HepG2 (cell line): ENCODE measurements around the gene PRKCZ. TPM values are rescaled to one million over a fixed set of nuclear protein-coding genes. Genes with fewer than 3 reads are reported as not detected.

Experiments used
- BRCA1 ChIP-seq: sonication (generic); formaldehyde crosslinking; IDR thresholded peaks from 2 replicates; pipeline ENCODE4 v1.4.0; 2020; ENCODE audit warnings: missing genetic modification reagents
- ETV6 ChIP-seq: sonication (generic); formaldehyde crosslinking; conservative IDR thresholded peaks from 2 replicates; pipeline ENCODE4 v1.4.0; 2020; ENCODE audit warnings: missing genetic modification reagents
- FOSL1 ChIP-seq: sonication (generic); formaldehyde crosslinking; IDR thresholded peaks from 2 replicates; pipeline ENCODE4 v1.9.0; 2021; ENCODE audit warnings: missing genetic modification reagents, borderline replicate concordance
- GATAD1 ChIP-seq: IDR thresholded peaks from 2 replicates; pipeline ENCODE4 v1.6.1; 2016; ENCODE audit warnings: missing genetic modification reagents, missing compliant biosample characterization
- HNRNPLL ChIP-seq: fragments of 200-400 bp; formaldehyde crosslinking; IDR thresholded peaks from 2 replicates; pipeline ENCODE4 v1.6.1; 2017; ENCODE audit warnings: mild to moderate bottlenecking, low read depth, low read length; ENCODE audit not compliant: poor library complexity, severe bottlenecking
- HOXA7 ChIP-seq: sonication (generic); formaldehyde crosslinking; IDR thresholded peaks from 2 replicates; pipeline ENCODE4 v1.8.1; 2022; ENCODE audit warnings: mild to moderate bottlenecking, missing genetic modification reagents, moderate library complexity
- JUNB ChIP-seq: sonication (generic); formaldehyde crosslinking; IDR thresholded peaks from 2 replicates; pipeline ENCODE4 v1.8.0; 2022; ENCODE audit warnings: missing genetic modification reagents, mild to moderate bottlenecking, borderline replicate concordance
- ZNF143 ChIP-seq: sonication (generic); formaldehyde crosslinking; IDR thresholded peaks from 2 replicates; pipeline ENCODE4 v1.4.0; 2020; ENCODE audit warnings: missing genetic modification reagents
- ZNF317 ChIP-seq: sonication (generic); formaldehyde crosslinking; IDR thresholded peaks from 2 replicates; pipeline ENCODE4 v1.5.0; 2020; ENCODE audit warnings: mild to moderate bottlenecking, missing genetic modification reagents
- ZNF318 ChIP-seq: sonication (generic); formaldehyde crosslinking; IDR thresholded peaks from 2 replicates; pipeline ENCODE4 v1.4.0; 2020; ENCODE audit warnings: mild to moderate bottlenecking, missing genetic modification reagents
- ZNF33B ChIP-seq: sonication (generic); formaldehyde crosslinking; IDR thresholded peaks from 2 replicates; pipeline ENCODE4 v1.5.1; 2020; ENCODE audit warnings: mild to moderate bottlenecking, missing genetic modification reagents
- ZNF468 ChIP-seq: sonication (generic); formaldehyde crosslinking; IDR thresholded peaks from 2 replicates; pipeline ENCODE4 v1.8.0; 2022; ENCODE audit warnings: mild to moderate bottlenecking, moderate library complexity, missing genetic modification reagents
- ZNF512B ChIP-seq: sonication (generic); formaldehyde crosslinking; IDR thresholded peaks from 2 replicates; pipeline ENCODE4 v1.5.1; 2020; ENCODE audit warnings: missing genetic modification reagents, mild to moderate bottlenecking, borderline replicate concordance
- ZNF746 ChIP-seq: sonication (generic); formaldehyde crosslinking; IDR thresholded peaks from 2 replicates; pipeline ENCODE4 v1.8.0; 2022; ENCODE audit warnings: mild to moderate bottlenecking, missing genetic modification reagents
- ZSCAN5A ChIP-seq: sonication (generic); formaldehyde crosslinking; IDR thresholded peaks from 2 replicates; pipeline ENCODE4 v1.8.0; 2022; ENCODE audit warnings: mild to moderate bottlenecking, missing genetic modification reagents, borderline replicate concordance
- polyA plus RNA-seq, 8 experiments: library from polyadenylated mRNA; depleted of rRNA in 3 of 8; stranded (reverse) in 7 of 8; unstranded in 1 of 8; fragments of >200 nt; fragmentation: Illumina TruSeq in 4 of 8; extraction: Trizol in 4 of 8; gene quantifications; 2 replicates each; pipeline versions ENCODE4 v1.2.1 to v1.2.3, GENCODE V29; 2011 to 2016; ENCODE audit warnings: low read depth in 4 of 8, missing spikeins in 1 of 8, mixed read lengths in 1 of 8; ENCODE audit not compliant: insufficient read depth in 1 of 8
- total RNA-seq, 5 experiments: library from RNA; depleted of rRNA; stranded (reverse); fragments of >200 nt; fragmentation: Illumina TruSeq; extraction: Trizol; gene quantifications; 2 replicates each; pipeline ENCODE4 v1.2.3, GENCODE V29; 2016; ENCODE audit warnings: low read depth in 1 of 5

PRKCZ gene
- total and polyA plus RNA-seq, 2 of the 13 experiments (the other 11 are each of a cell fraction or from before 2014, with no cell fraction given), result 34.7 to 85.2 TPM

- no peak; the same call in 1 of the 2 replicates for TF ChIP-seq ZSCAN5A (CRISPR knock-in tag)
- no peak for TF ChIP-seq ETV6 (CRISPR knock-in tag)
- no peak for TF ChIP-seq ZNF512B
- TF ChIP-seq ZNF746 (CRISPR knock-in tag), result peak; percentile 30; the same call in 1 of the 2 replicates
- no peak for TF ChIP-seq BRCA1 (CRISPR knock-in tag)
- no peak for TF ChIP-seq ZNF143 (CRISPR knock-in tag)
- peak; percentile 37 for TF ChIP-seq HNRNPLL
- TF ChIP-seq FOSL1 (CRISPR knock-in tag), result no peak
- no peak for TF ChIP-seq HOXA7 (CRISPR knock-in tag)
- TF ChIP-seq ZNF317 (CRISPR knock-in tag), result no peak
- TF ChIP-seq ZNF318 (CRISPR knock-in tag), result no peak
- TF ChIP-seq GATAD1 (CRISPR knock-in tag), result peak; percentile 27; the same call in 1 of the 2 replicates
- no peak for TF ChIP-seq JUNB (CRISPR knock-in tag)
- TF ChIP-seq ZNF468, result 0 out of 2 replicates have a peak, but pooled peaks have one; percentile 36
- TF ChIP-seq ZNF33B (CRISPR knock-in tag), result no peak
Observed at GRCh38 chr1:2134621-2135307, 84.6 kb downstream of the PRKCZ start (continued).
